GM12874 (cell line): ENCODE measurements around the gene ACAT1.

ENCODE experiments used
- TF ChIP-seq, protein P1 (sequence below): IDR thresholded peaks from 2 replicates; pipeline ENCODE4 v1.5.1; 2011; ENCODE audit warnings: low read depth, mild to moderate bottlenecking, control low read depth, low read length, moderate library complexity; ENCODE audit not compliant: insufficient read depth

Gene ACAT1

GRCh38 chr11:108160970-108161566 is 39.7 kb downstream of the ACAT1 start:
- TF ChIP-seq, protein P1, sequence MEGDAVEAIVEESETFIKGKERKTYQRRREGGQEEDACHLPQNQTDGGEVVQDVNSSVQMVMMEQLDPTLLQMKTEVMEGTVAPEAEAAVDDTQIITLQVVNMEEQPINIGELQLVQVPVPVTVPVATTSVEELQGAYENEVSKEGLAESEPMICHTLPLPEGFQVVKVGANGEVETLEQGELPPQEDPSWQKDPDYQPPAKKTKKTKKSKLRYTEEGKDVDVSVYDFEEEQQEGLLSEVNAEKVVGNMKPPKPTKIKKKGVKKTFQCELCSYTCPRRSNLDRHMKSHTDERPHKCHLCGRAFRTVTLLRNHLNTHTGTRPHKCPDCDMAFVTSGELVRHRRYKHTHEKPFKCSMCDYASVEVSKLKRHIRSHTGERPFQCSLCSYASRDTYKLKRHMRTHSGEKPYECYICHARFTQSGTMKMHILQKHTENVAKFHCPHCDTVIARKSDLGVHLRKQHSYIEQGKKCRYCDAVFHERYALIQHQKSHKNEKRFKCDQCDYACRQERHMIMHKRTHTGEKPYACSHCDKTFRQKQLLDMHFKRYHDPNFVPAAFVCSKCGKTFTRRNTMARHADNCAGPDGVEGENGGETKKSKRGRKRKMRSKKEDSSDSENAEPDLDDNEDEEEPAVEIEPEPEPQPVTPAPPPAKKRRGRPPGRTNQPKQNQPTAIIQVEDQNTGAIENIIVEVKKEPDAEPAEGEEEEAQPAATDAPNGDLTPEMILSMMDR, result 0 out of 2 replicates have a peak, but pooled peaks have one; percentile 4

- TF ChIP-seq, protein P1, result no peak
Observed at GRCh38 chr11:108167624-108168023, 46.3 kb downstream of the ACAT1 start.

DNA sequence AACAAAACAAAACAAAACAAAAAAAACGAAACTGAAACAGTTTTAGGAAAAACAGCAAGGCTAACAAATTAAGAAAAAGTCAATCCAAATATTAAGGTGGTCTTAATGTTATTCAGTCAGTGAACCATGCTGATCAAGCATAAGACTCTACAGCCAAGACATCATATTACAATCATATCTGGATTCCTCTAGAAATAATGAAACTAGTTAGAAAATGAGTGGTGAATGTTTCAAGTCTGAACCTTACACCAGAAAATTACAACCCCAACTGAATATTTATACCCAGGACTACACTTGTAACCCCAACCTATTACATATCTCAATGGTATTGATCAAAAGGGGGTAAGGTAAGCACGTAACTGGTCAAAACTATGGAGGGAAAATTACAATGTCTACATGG is 48.8 kb downstream of the ACAT1 start:
- TF ChIP-seq, protein P1, result no peak

DNA sequence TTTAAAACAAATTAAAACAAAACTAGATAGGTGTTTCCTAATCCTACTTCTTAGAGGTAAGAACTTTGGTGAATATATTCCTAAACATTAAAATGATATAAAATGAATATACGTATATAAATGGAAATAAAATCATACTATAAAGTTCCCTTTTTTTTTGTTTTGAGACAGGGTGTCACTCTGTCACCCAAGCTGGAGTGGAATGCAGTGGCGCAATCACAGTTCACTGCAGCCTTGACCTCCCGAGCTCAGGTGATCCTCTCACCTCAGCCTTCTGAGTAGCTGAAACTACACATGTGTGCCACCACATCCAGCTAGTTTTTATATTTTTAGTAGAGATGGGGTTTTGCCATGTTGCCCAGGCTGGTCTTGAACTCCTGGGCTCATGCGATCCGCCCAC is 56.2 kb downstream of the ACAT1 start:
- TF ChIP-seq, protein P1, result no peak

DNA sequence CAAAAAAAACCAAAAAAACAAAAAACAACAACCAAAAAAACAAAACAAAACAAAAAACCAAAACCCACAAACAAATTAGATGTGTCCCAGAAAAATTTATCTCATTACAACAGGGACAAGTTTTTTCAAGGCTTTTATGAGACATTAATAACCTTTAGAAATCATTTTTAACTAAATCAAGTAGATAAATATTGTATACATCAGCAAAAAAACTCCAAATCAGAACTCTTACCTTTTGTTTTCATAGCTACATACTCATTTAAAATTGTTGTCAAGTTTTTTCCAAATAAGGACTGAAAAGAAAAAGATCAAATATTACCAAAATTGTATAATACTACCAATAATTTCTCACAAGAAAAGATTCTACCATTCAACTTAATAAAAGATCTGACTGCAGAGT is 72.4 kb downstream of the ACAT1 start:
- TF ChIP-seq, protein P1, result no peak

GRCh38 chr11:108196901-108197300 is 75.5 kb downstream of the ACAT1 start:
- TF ChIP-seq, protein P1, result no peak
